Activated naive CD8-positive, alpha-beta T cell treated with anti-CD3 and anti-CD28 coated beads, Interleukin-2, amount 50 U/mL, for 24 hours (primary cell): ENCODE results near the gene XRCC3.

Experiments
- ATAC-seq: fragments of 150-1000 bp; cut with Tn5 transposase; one replicate; pipeline ENCODE4 v1.10.0; 2021
- DNase-seq: peaks from one replicate; pipeline ENCODE4 v3.0.0; 2021
- H3K27ac Mint-ChIP-seq: one replicate; pipeline ENCODE4 v1.8.0; 2021; ENCODE audit warnings: mild to moderate bottlenecking, mixed read lengths
- H3K27me3 Mint-ChIP-seq: one replicate; pipeline ENCODE4 v1.8.0; 2021; ENCODE audit warnings: mixed read lengths
- H3K36me3 Mint-ChIP-seq: one replicate; pipeline ENCODE4 v1.8.0; 2021; ENCODE audit warnings: low read depth, mixed read lengths
- H3K4me1 Mint-ChIP-seq: one replicate; pipeline ENCODE4 v1.8.0; 2021; ENCODE audit warnings: mixed read lengths
- H3K4me3 Mint-ChIP-seq: one replicate; pipeline ENCODE4 v1.8.0; 2021; ENCODE audit warnings: mild to moderate bottlenecking, moderate library complexity, mixed read lengths
- H3K9me3 Mint-ChIP-seq: one replicate; pipeline ENCODE4 v1.8.0; 2021; ENCODE audit warnings: mixed read lengths

Gene XRCC3

GRCh38 chr14:103742499-103743255 is 27.4 kb upstream of the XRCC3 start:
- Mint-ChIP-seq H3K4me3 (no peak overlapping the region), H3K27ac (no peak overlapping the region), H3K27me3 (no peaks in the 10 kb centered on the region), H3K36me3 (no peaks in the 10 kb centered on the region), H3K4me1 (no peaks in the 10 kb centered on the region), H3K9me3 (no peaks in the 10 kb centered on the region)
- DNase-seq = no peak
- ATAC-seq = no peak

GRCh38 chr14:103741876-103742275 is 26.6 kb upstream of the XRCC3 start:
- H3K27ac Mint-ChIP-seq = no peak overlapping the region
- no peaks in the 10 kb centered on the region for H3K9me3 Mint-ChIP-seq
- H3K36me3 Mint-ChIP-seq = no peaks in the 10 kb centered on the region
- no peaks in the 10 kb centered on the region for H3K4me1 Mint-ChIP-seq
- no peak overlapping the region for H3K4me3 Mint-ChIP-seq
- DNase-seq (no peak), ATAC-seq (no peak)
- no peaks in the 10 kb centered on the region for H3K27me3 Mint-ChIP-seq

GRCh38 chr14:103740991-103741689 is 25.9 kb upstream of the XRCC3 start:
- DNase-seq (no peak), ATAC-seq (no peak)
- H3K27ac Mint-ChIP-seq = no peak overlapping the region
- no peaks in the 10 kb centered on the region for H3K27me3 Mint-ChIP-seq
- H3K36me3 Mint-ChIP-seq = no peaks in the 10 kb centered on the region
- no peaks in the 10 kb centered on the region for H3K9me3 Mint-ChIP-seq
- no peak overlapping the region for H3K4me3 Mint-ChIP-seq
- H3K4me1 Mint-ChIP-seq = no peaks in the 10 kb centered on the region

- ATAC-seq = no peak
- no peaks in the 10 kb centered on the region for H3K36me3 Mint-ChIP-seq
- H3K4me1 Mint-ChIP-seq = no peaks in the 10 kb centered on the region
- H3K9me3 Mint-ChIP-seq = no peaks in the 10 kb centered on the region
- no peak for DNase-seq
- no peak overlapping the region for H3K4me3 Mint-ChIP-seq
- no peak overlapping the region for H3K27ac Mint-ChIP-seq
- no peaks in the 10 kb centered on the region for H3K27me3 Mint-ChIP-seq
Observed at GRCh38 chr14:103739793-103740501, 24.7 kb upstream of the XRCC3 start.

GRCh38 chr14:103739466-103739792 is 24.2 kb upstream of the XRCC3 start:
- H3K9me3 Mint-ChIP-seq = no peaks in the 10 kb centered on the region

GRCh38 chr14:103738701-103739451 is 23.6 kb upstream of the XRCC3 start:
- no peak overlapping the region for H3K27ac Mint-ChIP-seq
- no peaks in the 10 kb centered on the region for H3K27me3 Mint-ChIP-seq
- H3K4me1 Mint-ChIP-seq = no peaks in the 10 kb centered on the region
- no peaks in the 10 kb centered on the region for H3K9me3 Mint-ChIP-seq
- no peak for DNase-seq
- peaks cover 3% of the 10 kb centered on the region for H3K36me3 Mint-ChIP-seq
- ATAC-seq = no peak
- H3K4me3 Mint-ChIP-seq = no peak overlapping the region

More at GRCh38 chr14:103739466-103739792, 24.2 kb upstream of the XRCC3 start:
- Mint-ChIP-seq H3K4me3 (no peak overlapping the region), H3K27me3 (no peaks in the 10 kb centered on the region), H3K4me1 (no peaks in the 10 kb centered on the region), H3K36me3 (peaks cover 2% of the 10 kb centered on the region), H3K27ac (no peak overlapping the region)
- DNase-seq (no peak), ATAC-seq (no peak)

GRCh38 chr14:103738166-103738565 is 22.9 kb upstream of the XRCC3 start:
- no peak overlapping the region for H3K27ac Mint-ChIP-seq
- DNase-seq (no peak), ATAC-seq (no peak)
- H3K4me1 Mint-ChIP-seq = no peaks in the 10 kb centered on the region
- H3K36me3 Mint-ChIP-seq = peaks cover 3% of the 10 kb centered on the region
- no peaks in the 10 kb centered on the region for H3K9me3 Mint-ChIP-seq
- no peaks in the 10 kb centered on the region for H3K27me3 Mint-ChIP-seq
- no peak overlapping the region for H3K4me3 Mint-ChIP-seq

GRCh38 chr14:103737432-103738045 is 22.3 kb upstream of the XRCC3 start:
- Mint-ChIP-seq H3K9me3 (no peaks in the 10 kb centered on the region), H3K27me3 (no peaks in the 10 kb centered on the region), H3K36me3 (peaks cover 3% of the 10 kb centered on the region), H3K27ac (no peak overlapping the region), H3K4me1 (no peaks in the 10 kb centered on the region), H3K4me3 (no peak overlapping the region)
- no peak for ATAC-seq
- no peak for DNase-seq

GRCh38 chr14:103736546-103737431 is 21.5 kb upstream of the XRCC3 start:
- no peak overlapping the region for H3K4me3 Mint-ChIP-seq
- ATAC-seq (no peak), DNase-seq (no peak)
- peaks cover 3% of the 10 kb centered on the region for H3K36me3 Mint-ChIP-seq
- H3K27ac Mint-ChIP-seq = no peak overlapping the region
- H3K27me3 Mint-ChIP-seq = no peaks in the 10 kb centered on the region
- no peaks in the 10 kb centered on the region for H3K9me3 Mint-ChIP-seq
- no peaks in the 10 kb centered on the region for H3K4me1 Mint-ChIP-seq

- DNase-seq (no peak), ATAC-seq (no peak)
- Mint-ChIP-seq H3K9me3 (no peaks in the 10 kb centered on the region), H3K4me3 (no peak overlapping the region), H3K27ac (no peak overlapping the region), H3K36me3 (peaks cover 3% of the 10 kb centered on the region), H3K4me1 (no peaks in the 10 kb centered on the region), H3K27me3 (no peaks in the 10 kb centered on the region)
Observed at GRCh38 chr14:103735815-103736545, 20.7 kb upstream of the XRCC3 start.

GRCh38 chr14:103735439-103735814 is 20.2 kb upstream of the XRCC3 start:
- no peaks in the 10 kb centered on the region for H3K27me3 Mint-ChIP-seq
- H3K27ac Mint-ChIP-seq = no peak overlapping the region
- no peak overlapping the region for H3K4me3 Mint-ChIP-seq
- H3K9me3 Mint-ChIP-seq = no peaks in the 10 kb centered on the region
- H3K4me1 Mint-ChIP-seq = no peaks in the 10 kb centered on the region
- H3K36me3 Mint-ChIP-seq = peaks cover 3% of the 10 kb centered on the region
- DNase-seq (no peak), ATAC-seq (no peak)

- peaks cover 3% of the 10 kb centered on the region for H3K36me3 Mint-ChIP-seq
- no peak for DNase-seq
Observed at GRCh38 chr14:103735022-103735421, 19.8 kb upstream of the XRCC3 start.

More at GRCh38 chr14:103735022-103735421, 19.8 kb upstream of the XRCC3 start:
- Mint-ChIP-seq H3K27ac (no peak overlapping the region), H3K4me1 (no peaks in the 10 kb centered on the region), H3K9me3 (no peaks in the 10 kb centered on the region), H3K4me3 (no peak overlapping the region), H3K27me3 (no peaks in the 10 kb centered on the region)
- no peak for ATAC-seq
